HG02840 (cell line): Measurements from ENCODE around the gene ABCA2.

ENCODE experiments used
- ATAC-seq: cut with Tn5 transposase; IDR thresholded peaks from one replicate; pipeline ENCODE4 v1.9.1; 2021; ENCODE audit warnings: mild to moderate bottlenecking, moderate library complexity, moderate number of reproducible peaks; ENCODE audit not compliant: unreplicated experiment, low FRiP score

ABCA2 gene

GRCh38 chr9:136982232-136983051, 45.6 kb downstream of the ABCA2 start, which contains the start of gene LCNL1:
Gene LCNL1, plus strand, starts transcription at chr9:136982993. Its CDS starts 594 bp downstream, at chr9:136983587.
- no peak for ATAC-seq

DNA sequence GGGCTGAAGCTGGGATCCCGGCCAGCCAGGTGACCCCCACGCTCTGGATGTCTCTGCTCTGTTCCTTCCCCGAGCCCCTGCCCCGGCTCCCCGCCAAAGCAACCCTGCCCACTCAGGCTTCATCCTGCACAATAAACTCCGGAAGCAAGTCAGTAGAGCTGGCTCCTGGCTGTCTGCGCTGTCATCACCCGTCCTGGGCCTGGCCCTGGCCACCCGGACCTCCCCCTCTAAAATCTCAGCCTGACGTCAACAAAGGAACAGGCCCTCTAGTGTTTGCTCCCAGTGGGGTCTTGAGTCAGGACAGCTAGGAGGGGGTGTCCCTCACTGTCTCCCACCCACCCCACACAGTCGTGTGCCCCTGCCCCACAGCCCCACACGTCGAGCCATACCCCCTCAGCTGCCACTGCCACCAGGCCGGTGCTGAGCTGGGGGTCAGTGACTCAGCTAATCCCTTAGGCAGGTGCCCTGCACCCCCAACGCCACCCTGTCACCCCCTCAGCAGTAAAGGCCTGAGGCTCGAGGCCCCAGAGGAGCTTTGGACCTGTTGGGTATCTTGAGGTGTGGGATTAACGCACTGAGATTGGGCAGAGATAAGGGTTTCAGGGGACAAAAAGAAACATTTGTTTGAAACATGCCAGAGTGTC, 46.3 kb downstream of the ABCA2 start:
- ATAC-seq: no peak

DNA sequence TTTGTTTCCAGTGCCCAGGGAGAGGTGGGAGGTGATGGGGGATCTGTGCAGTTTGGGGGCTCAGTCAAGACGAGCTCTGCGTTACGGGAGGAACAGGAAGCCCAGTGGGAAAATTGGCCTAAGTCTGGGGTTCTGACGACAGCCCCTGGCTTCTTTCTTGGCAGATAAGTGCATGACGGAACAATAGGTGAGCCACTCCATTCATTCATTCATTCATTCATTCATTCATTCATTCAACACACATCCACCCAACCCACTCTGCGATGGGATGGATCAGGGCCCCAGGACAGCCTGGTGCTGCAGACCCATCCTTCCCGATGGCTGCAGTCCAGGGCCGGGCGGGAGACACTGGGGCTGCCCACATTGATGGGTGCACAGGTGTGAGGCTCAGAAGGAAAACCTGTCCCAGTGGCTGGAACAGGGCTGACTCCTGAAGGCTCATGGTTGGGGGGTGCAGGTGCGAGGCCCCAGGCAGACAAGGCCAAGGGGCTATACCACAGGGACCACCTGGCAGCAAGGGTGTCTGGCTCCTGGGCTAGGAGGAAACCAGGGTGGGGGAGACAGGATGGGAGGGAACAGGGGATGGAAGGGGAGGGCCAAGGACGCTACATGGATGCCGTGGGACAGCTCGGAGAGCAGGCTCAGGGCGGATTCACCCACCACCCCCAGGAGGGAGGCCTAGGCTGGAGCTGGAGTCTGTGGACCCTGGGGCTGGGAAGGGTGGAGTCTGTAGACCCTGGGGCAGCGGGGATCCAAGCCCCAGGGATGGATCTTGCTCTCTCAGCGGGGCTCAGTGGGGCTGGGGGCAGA, 47.2 kb downstream of the ABCA2 start:
- ATAC-seq: no peak

DNA sequence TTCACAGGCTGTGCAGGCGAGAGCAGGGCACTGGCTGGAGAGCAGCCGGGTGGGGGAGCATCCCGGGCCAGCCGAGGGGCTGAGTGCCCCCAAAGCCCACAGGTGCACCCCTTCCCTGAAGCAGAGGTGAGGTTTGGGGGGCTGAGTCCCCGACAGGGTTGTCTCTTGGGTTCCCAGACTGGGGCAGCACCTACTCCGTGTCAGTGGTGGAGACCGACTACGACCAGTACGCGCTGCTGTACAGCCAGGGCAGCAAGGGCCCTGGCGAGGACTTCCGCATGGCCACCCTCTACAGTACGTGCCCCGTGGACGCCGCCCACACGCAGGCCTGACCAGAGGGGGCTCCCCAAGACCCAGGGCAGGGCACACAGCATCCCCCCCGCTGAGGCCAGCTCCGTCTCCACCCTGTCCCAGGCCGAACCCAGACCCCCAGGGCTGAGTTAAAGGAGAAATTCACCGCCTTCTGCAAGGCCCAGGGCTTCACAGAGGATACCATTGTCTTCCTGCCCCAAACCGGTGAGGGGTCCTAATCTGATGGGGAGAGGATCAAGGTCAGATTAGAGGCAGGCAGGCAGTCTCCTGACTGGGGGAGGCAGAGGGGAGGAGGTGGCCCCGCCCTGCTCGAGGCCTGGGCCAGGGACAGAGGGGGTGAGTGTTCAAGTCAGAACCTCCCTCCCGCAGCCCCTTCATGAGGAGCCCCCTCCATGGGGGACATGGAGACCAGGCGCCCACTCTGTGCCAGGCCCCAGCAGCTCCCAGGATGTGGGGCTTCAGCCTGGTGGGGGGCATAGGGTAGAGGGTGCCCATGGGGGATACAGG, 48.1 kb downstream of the ABCA2 start:
- ATAC-seq: no peak

GRCh38 chr9:136978865-136979544, 49.0 kb downstream of the ABCA2 start:
- no peak for ATAC-seq

DNA sequence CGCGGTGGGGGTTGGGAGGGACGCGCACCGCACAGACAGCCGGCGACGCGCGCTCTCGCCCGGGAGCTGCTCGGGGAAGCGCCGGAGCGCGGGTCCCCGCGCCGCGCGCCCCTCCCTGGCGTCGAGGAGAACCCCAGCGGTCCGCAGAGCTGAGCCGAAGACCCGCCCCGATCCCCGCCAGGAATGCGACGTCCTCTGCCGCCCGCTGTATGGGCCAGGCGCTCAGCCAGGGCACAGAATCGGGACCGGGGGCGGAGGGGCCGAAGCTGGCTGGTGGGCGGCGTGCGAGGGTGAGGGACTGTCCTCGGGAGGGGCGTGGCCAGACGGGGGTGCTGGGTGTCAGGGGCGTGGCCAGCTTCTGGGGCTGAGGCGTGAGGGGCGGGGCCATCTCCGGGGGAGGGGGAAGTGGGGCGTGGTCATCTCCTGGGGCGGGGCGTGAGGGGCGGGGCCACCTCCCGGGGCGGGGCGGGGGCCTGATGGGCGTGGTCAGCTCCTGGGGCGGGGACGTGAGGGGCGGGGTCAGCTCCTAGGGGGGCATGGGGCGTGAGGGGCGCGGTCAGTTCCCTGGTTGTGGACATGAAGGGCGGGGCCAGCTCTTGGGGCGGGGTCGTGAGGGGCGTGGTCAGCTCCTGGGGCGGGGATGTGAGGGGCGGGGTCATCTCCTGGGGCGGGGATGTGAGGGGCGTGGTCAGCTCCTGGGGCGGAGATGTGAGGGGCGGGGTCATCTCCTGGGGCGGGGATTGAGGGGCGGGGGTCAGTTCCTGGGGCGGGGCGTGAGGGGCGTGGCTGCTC, 49.8 kb downstream of the ABCA2 start:
- ATAC-seq: no peak

- ATAC-seq: no peak
Observed at GRCh38 chr9:136977649-136978072, 50.4 kb downstream of the ABCA2 start.

GRCh38 chr9:136977223-136977622, 50.8 kb downstream of the ABCA2 start, which contains the start of gene PTGDS:
Gene PTGDS, plus strand, starts transcription at chr9:136977504. Its CDS starts 75 bp downstream, at chr9:136977579.
- ATAC-seq: no peak

GRCh38 chr9:136975644-136976043, 52.4 kb downstream of the ABCA2 start:
- no peak for ATAC-seq

DNA sequence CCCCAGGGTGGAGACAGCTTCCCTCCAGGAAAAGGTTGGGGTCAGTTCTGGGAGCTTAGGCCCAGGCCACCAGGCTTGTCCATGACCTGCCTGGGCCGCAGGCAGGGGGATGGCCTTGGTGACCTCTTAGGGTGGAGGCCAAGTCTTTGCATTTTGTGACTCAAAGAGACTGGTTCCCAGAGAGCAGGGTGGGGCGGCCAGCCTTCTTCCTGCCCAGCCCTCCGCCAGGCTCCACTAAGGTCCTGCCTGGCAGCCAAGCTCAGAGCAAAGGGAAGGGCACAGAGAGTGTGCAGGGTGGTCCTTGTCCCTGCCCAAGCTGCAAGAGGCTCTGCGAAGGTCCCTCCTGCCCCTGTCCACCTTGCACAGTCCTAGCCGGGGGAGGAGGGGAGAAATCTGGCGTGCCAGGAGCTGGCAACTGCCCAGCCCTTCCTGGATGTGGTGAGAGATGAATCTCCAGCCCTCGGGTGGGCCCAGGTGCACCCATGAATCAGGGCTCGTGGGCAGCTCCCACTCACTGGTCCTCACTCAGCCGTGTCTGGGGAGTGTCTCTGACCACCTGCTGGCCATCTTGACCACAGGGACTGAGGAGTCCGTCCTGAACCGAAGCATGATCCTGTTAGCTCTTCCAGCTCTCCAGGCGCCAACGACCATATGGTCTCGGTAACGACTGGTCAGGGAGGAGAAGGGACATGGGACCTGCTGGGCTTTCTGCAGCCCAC, 53.1 kb downstream of the ABCA2 start:
- no peak for ATAC-seq

- ATAC-seq: no peak
Observed at GRCh38 chr9:136973618-136974617, 54.1 kb downstream of the ABCA2 start.

DNA sequence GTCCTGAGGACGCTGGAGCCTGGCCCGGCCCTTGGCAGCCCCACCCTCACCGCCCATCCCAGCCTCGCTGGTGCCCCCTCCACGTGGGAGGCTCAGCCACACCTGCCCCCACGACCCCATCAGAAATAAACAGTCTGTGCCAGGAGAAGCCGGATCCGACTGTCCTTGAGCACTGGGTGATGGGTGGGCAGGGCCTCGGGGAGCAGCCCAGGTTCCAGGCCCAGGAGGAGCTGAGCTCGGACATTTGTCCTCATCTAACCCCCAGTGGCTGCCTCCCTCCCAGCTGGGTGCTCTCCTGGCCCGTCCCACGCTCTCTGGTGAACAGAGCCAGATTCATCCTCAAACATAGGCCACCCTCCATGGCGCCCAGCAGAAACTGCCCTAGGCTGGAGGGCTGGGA, 55.3 kb downstream of the ABCA2 start:
- ATAC-seq: no peak

DNA sequence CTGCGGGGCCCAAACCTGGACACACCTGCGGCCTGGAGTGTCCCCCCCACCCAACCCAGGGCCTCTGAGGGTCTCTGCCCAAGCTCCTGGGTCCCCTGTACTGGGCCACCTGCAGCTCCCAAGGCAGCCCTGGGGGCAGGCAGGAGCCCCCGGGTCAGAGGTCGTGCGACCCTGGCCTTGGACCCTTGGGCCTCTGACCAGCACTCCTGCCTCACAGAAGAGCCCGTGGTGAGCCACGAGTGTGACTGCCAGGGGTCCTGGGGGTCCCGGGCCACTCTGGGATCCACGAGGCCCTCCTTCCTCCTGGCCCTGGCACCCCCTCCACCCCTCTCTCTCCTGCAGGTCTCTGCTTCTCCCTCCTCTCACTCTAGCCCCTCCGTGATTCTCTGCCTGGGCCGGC, 55.7 kb downstream of the ABCA2 start:
- no peak for ATAC-seq

GRCh38 chr9:136971746-136972145, 56.3 kb downstream of the ABCA2 start:
- ATAC-seq: no peak

DNA sequence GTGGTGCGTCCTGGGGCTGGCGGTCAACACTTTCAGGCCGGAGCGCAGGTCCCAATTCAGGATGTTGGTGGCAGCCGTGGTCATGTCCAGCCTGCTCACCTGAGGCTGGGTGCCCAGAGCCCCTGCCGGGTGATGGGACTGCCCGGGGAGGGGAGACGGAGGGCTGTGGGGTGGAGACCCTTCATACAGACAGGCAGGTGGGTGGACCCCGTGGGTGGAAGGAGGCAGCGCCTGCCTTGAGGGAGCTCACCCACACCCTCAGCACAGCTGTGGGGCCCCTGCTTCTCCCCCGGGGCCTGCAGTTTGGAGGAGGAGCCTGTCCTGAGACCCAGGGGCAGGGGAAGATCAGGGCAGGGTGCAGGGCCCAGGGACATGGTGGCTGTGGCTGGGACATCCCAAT, 57.7 kb downstream of the ABCA2 start:
- no peak for ATAC-seq

DNA sequence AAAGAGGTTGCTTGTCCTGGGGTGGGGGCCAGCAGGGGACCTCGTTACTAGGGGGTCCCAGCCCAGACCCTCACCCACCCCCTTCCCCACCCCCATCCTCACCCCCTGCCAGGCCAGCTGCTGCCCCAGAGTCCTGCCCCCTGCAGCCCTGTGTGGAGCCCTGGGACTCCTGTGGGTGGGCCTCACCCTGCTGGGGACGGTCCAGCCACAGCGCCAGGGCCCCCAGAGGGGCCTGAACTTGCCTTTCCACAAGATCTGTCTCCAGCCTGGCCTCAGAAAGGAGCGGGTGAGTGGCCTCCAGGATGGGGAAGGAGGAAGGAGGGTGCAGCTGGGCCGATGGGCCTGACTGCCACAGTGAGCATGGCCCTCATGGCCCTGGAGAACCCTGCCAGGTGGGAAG, 58.3 kb downstream of the ABCA2 start:
- ATAC-seq: no peak

GRCh38 chr9:136969150-136969549, 58.9 kb downstream of the ABCA2 start:
- no peak for ATAC-seq
